ACHN (cell line): ENCODE measurements around the gene GATA5.

Source experiments
- DNase-seq: peaks from one replicate; pipeline ENCODE4 v3.0.0-alpha.2; 2015
- in situ Hi-C: cut with HindIII; loops from 2 replicates; pipeline ENCODE4 v1.10.0; 2017; ENCODE audit warnings: low sequenced_read_pairs, low pct_ligation_motif_present, low pct_unique_long_range_greater_than_20kb

GATA5 gene

GRCh38 chr20:62413896-62414481 lies 61.8 kb downstream of the GATA5 start:
- DNase-seq = peak; percentile 37
- in situ Hi-C loops = no loop called here
